Hepatocyte (in vitro differentiated cells): ENCODE measurements around the gene RPAIN.

ENCODE experiments used
- CTCF ChIP-seq: fragments of 200-600 bp; sonication (generic); IDR thresholded peaks from 2 replicates; pipeline ENCODE4 v1.5.1; 2016; ENCODE audit warnings: antibody characterized with exemption, mild to moderate bottlenecking; ENCODE audit not compliant: poor library complexity
- EZH2 ChIP-seq: fragments of 200-600 bp; sonication (generic); IDR thresholded peaks from 2 replicates; pipeline ENCODE4 v1.6.1; 2016; ENCODE audit warnings: antibody characterized with exemption, mild to moderate bottlenecking, borderline replicate concordance

- TF ChIP-seq EZH2 = no peak
- TF ChIP-seq CTCF = no peak
These were observed 17.8 kb downstream of the RPAIN start for GRCh38 chr17:5437721-5438317.
